DND-41 (cell line): ENCODE measurements around the gene MRNIP.

ENCODE experiments used
- EZH2 ChIP-seq: IDR thresholded peaks from 3 replicates; pipeline ENCODE4 v1.6.1; 2012; ENCODE audit warnings: borderline replicate concordance, low read depth, mild to moderate bottlenecking, moderate library complexity, low read length, inconsistent platforms; ENCODE audit not compliant: severe bottlenecking
- TF ChIP-seq, protein P1 (sequence below): IDR thresholded peaks from 2 replicates; pipeline ENCODE4 v1.5.1; 2012; ENCODE audit warnings: borderline replicate concordance, low read length, moderate library complexity, mild to moderate bottlenecking; ENCODE audit not compliant: poor library complexity, severe bottlenecking; ENCODE audit errors: extremely low read depth

DNA sequence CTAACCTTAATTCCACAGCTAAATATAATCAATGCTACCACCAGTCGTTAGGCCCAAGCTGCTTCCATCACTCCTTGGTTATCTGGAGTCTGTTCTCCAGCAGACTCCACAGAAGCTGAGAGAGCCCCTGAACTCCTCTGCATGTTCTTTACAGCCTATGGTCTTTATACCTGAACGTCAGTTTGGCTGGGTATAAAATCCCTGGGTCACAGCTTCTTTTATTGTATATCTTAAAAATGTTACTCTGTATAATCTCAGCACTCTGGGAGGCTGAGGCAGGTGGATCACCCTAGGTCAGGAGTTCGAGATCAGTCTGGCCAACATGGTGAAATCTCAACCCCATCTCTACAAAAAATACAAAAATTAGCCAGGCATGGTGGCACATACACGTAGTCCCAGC is 23.7 kb upstream of the MRNIP start:
- TF ChIP-seq, protein P1, sequence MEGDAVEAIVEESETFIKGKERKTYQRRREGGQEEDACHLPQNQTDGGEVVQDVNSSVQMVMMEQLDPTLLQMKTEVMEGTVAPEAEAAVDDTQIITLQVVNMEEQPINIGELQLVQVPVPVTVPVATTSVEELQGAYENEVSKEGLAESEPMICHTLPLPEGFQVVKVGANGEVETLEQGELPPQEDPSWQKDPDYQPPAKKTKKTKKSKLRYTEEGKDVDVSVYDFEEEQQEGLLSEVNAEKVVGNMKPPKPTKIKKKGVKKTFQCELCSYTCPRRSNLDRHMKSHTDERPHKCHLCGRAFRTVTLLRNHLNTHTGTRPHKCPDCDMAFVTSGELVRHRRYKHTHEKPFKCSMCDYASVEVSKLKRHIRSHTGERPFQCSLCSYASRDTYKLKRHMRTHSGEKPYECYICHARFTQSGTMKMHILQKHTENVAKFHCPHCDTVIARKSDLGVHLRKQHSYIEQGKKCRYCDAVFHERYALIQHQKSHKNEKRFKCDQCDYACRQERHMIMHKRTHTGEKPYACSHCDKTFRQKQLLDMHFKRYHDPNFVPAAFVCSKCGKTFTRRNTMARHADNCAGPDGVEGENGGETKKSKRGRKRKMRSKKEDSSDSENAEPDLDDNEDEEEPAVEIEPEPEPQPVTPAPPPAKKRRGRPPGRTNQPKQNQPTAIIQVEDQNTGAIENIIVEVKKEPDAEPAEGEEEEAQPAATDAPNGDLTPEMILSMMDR = no peak
- no peak for TF ChIP-seq EZH2
